Tibial nerve (tissue), 4 donors: ENCODE results near the gene PLXNA4. TPM values are rescaled to one million over a fixed set of nuclear protein-coding genes. Genes with fewer than 3 reads are reported as not detected.

Experiments
- DNase-seq, 2 donors: peaks; one replicate each; pipeline ENCODE4 v3.0.0-alpha.2; 2019; ENCODE audit warnings: low spot score in 2 of 2
- H3K27ac ChIP-seq, 4 donors: fragments of 200-600 bp; sonication (generic) in 3 of 4; one replicate each; pipeline ENCODE4 v1.5.1; 2017 to 2019; ENCODE audit warnings: mild to moderate bottlenecking in 1 of 4
- H3K27me3 ChIP-seq, 2 donors: fragments of 200-600 bp; sonication (generic) in 1 of 2; one replicate each; pipeline versions ENCODE4 v1.5.1 to v1.6.0; 2017 to 2019
- H3K36me3 ChIP-seq, 3 donors: fragments of 200-600 bp; sonication (generic); one replicate each; pipeline ENCODE4 v1.5.1; 2018 to 2019
- H3K4me1 ChIP-seq, 4 donors: fragments of 200-600 bp; sonication (generic) in 3 of 4; one replicate each; pipeline ENCODE4 v1.5.1; 2017 to 2019
- H3K4me3 ChIP-seq, 4 donors: fragments of 200-600 bp; sonication (generic) in 3 of 4; one replicate each; pipeline ENCODE4 v1.5.1; 2017 to 2019; ENCODE audit warnings: mild to moderate bottlenecking in 1 of 4, moderate library complexity in 1 of 4
- H3K9me3 ChIP-seq, 4 donors: fragments of 200-600 bp; sonication (generic) in 3 of 4; one replicate each; pipeline ENCODE4 v1.5.1; 2017 to 2019
- EP300 ChIP-seq, 2 donors: sonication (generic); formaldehyde crosslinking; IDR thresholded peaks; one replicate each; pipeline ENCODE4 v1.6.1; 2017; ENCODE audit warnings: antibody characterized with exemption in 2 of 2, mild to moderate bottlenecking in 1 of 2
- POLR2A ChIP-seq, 2 donors: fragments of 450-650 bp; IDR thresholded peaks; one replicate each; pipeline ENCODE4 v1.6.1; 2017; ENCODE audit warnings: antibody characterized with exemption in 2 of 2, mild to moderate bottlenecking in 2 of 2, moderate library complexity in 2 of 2
- WGBS, 2 donors: methylation state at CpG; one replicate each; pipeline ENCODE4 v1.1.5; 2018; 5-methylcytosine and 5-hydroxymethylcytosine counted together
- total RNA-seq, 4 donors: library from RNA; depleted of rRNA; stranded (reverse); fragments of >200 nt; gene quantifications; one replicate each; pipeline ENCODE4 v1.1.0, GENCODE V29; 2016
- TF ChIP-seq, protein P1 (sequence below), 5 experiments: fragments of 200-600 bp in 3 of 5; fragments of 450-650 bp in 2 of 5; sonication (generic) in 3 of 5; IDR thresholded peaks; one replicate each; pipeline ENCODE4 v1.5.1; 2016 to 2019; ENCODE audit warnings: antibody characterized with exemption in 5 of 5, mild to moderate bottlenecking in 3 of 5, moderate library complexity in 2 of 5

Gene PLXNA4
- total RNA-seq, 4 donors from 2014 or later, result 12.6 to 32.4 (median 13.7) TPM

- 71 to 83% methylated on average over 2 of the region's 2 CpGs for WGBS, 2 donors
- TF ChIP-seq POLR2A (IDR thresholded peaks at IDR 0.05) (no peak), EP300 (IDR thresholded peaks at IDR 0.05) (no peak)
- TF ChIP-seq, protein P1, sequence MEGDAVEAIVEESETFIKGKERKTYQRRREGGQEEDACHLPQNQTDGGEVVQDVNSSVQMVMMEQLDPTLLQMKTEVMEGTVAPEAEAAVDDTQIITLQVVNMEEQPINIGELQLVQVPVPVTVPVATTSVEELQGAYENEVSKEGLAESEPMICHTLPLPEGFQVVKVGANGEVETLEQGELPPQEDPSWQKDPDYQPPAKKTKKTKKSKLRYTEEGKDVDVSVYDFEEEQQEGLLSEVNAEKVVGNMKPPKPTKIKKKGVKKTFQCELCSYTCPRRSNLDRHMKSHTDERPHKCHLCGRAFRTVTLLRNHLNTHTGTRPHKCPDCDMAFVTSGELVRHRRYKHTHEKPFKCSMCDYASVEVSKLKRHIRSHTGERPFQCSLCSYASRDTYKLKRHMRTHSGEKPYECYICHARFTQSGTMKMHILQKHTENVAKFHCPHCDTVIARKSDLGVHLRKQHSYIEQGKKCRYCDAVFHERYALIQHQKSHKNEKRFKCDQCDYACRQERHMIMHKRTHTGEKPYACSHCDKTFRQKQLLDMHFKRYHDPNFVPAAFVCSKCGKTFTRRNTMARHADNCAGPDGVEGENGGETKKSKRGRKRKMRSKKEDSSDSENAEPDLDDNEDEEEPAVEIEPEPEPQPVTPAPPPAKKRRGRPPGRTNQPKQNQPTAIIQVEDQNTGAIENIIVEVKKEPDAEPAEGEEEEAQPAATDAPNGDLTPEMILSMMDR (IDR thresholded peaks at IDR 0.05), result no peak
Observed at GRCh38 chr7:132618271-132618955, 42.1 kb upstream of the PLXNA4 start.

GRCh38 chr7:132614428-132615318 lies 38.4 kb upstream of the PLXNA4 start:
- WGBS, 2 donors, result 17 to 18% methylated on average over 25 of the region's 25 CpGs
- Histone ChIP-seq H3K27ac (no peak overlapping the region), H3K4me1 (peaks cover 0 to 14% (median 0%) of the 10 kb centered on the region in 4 donors), H3K36me3 (no peaks in the 10 kb centered on the region), H3K9me3 (peaks cover 0 to 4% (median 0%) of the 10 kb centered on the region in 4 donors), H3K27me3 (no peaks in the 10 kb centered on the region), H3K4me3 (peak overlapping the region in 3 of 4 donors; percentile 2 to 34 (median 13))
- TF ChIP-seq EP300 (IDR thresholded peaks at IDR 0.05), result no peak
- no peak for TF ChIP-seq POLR2A (IDR thresholded peaks at IDR 0.05)
- TF ChIP-seq, protein P1 (IDR thresholded peaks at IDR 0.05), result no peak
- DNase-seq, result peak in 1 of 2 donors; percentile 24

More at GRCh38 chr7:132618271-132618955, 42.1 kb upstream of the PLXNA4 start:
- H3K4me1 ChIP-seq, result peaks cover 0 to 14% (median 0%) of the 10 kb centered on the region in 4 donors
- H3K27ac ChIP-seq, result no peak overlapping the region
- no peaks in the 10 kb centered on the region for H3K36me3 ChIP-seq
- H3K4me3 ChIP-seq, result no peak overlapping the region
- no peak for DNase-seq
- H3K9me3 ChIP-seq, result peaks cover 0 to 4% (median 0%) of the 10 kb centered on the region in 4 donors
- no peaks in the 10 kb centered on the region for H3K27me3 ChIP-seq

- no peak for DNase-seq
- no peak for TF ChIP-seq POLR2A (IDR thresholded peaks at IDR 0.05)
- TF ChIP-seq, protein P1 (IDR thresholded peaks at IDR 0.05), result no peak
- TF ChIP-seq EP300 (IDR thresholded peaks at IDR 0.05), result no peak
- Histone ChIP-seq H3K27ac (no peak overlapping the region), H3K4me1 (peaks cover 0 to 14% (median 0%) of the 10 kb centered on the region in 4 donors), H3K36me3 (no peaks in the 10 kb centered on the region), H3K27me3 (no peaks in the 10 kb centered on the region), H3K9me3 (peaks cover 0 to 4% (median 0%) of the 10 kb centered on the region in 4 donors), H3K4me3 (no peak overlapping the region)
- 95 to 96% methylated on average over 2 of the region's 2 CpGs for WGBS, 2 donors
Observed at GRCh38 chr7:132613737-132614136, 37.5 kb upstream of the PLXNA4 start.

- 91 to 95% methylated on average over 3 of the region's 3 CpGs for WGBS, 2 donors
- H3K9me3 ChIP-seq, result no peaks in the 10 kb centered on the region
- H3K27me3 ChIP-seq, result no peaks in the 10 kb centered on the region
- no peak for DNase-seq
- no peaks in the 10 kb centered on the region for H3K36me3 ChIP-seq
- H3K4me3 ChIP-seq, result no peak overlapping the region
- H3K27ac ChIP-seq, result no peak overlapping the region
- peaks cover 0 to 14% (median 0%) of the 10 kb centered on the region in 4 donors for H3K4me1 ChIP-seq
- TF ChIP-seq POLR2A (IDR thresholded peaks at IDR 0.05) (no peak), EP300 (IDR thresholded peaks at IDR 0.05) (no peak)
- TF ChIP-seq, protein P1 (IDR thresholded peaks at IDR 0.05), result no peak
Observed at GRCh38 chr7:132610995-132611394, 34.7 kb upstream of the PLXNA4 start.
